Measurements from ENCODE around the gene KIF24. TPM values are rescaled to one million over a fixed set of nuclear protein-coding genes. Genes with fewer than 3 reads are reported as not detected.

The KIF24 gene

Small RNA genes lying within 50 kb of the gene (small RNA-seq; reads per million reads assigned to genes)
- gene RNU2-50P = not detected

Data from skeletal muscle satellite cell (primary cell).